Esophagus squamous epithelium (tissue), 4 donors: ENCODE results near the gene ADGRB3.

ENCODE experiments used
- POLR2A ChIP-seq, 4 donors: fragments of 450-650 bp; IDR thresholded peaks; one replicate each; pipeline ENCODE4 v1.6.1; 2017; ENCODE audit warnings: antibody characterized with exemption in 4 of 4, mild to moderate bottlenecking in 4 of 4, moderate library complexity in 3 of 4
- TF ChIP-seq, protein P1 (sequence below), 6 experiments: fragments of 450-650 bp in 4 of 6; fragments of 200-600 bp in 2 of 6; sonication (generic) in 2 of 6; IDR thresholded peaks; one replicate each; pipeline ENCODE4 v1.5.1; 2016 to 2019; ENCODE audit warnings: antibody characterized with exemption in 6 of 6, mild to moderate bottlenecking in 4 of 6, moderate library complexity in 4 of 6

DNA sequence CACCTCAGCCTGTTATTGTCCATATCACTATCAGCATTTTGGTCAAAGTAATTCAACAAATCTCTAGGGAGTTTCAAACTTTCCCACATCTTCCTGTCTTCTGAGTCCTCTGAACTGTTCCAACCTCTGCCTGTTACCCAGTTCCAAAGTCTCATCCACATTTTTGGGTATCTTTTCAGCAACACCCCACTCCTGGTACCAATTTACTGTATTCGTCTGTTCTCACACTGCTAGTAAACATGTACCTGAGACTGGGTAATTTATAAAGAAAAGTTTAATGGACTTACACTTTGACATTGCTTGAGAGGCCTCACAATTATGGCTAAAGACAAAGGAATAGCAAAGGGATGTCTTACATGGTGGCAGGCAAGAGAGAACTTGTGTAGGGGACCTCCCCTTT is 224.2 kb downstream of the ADGRB3 start:
- TF ChIP-seq, protein P1, sequence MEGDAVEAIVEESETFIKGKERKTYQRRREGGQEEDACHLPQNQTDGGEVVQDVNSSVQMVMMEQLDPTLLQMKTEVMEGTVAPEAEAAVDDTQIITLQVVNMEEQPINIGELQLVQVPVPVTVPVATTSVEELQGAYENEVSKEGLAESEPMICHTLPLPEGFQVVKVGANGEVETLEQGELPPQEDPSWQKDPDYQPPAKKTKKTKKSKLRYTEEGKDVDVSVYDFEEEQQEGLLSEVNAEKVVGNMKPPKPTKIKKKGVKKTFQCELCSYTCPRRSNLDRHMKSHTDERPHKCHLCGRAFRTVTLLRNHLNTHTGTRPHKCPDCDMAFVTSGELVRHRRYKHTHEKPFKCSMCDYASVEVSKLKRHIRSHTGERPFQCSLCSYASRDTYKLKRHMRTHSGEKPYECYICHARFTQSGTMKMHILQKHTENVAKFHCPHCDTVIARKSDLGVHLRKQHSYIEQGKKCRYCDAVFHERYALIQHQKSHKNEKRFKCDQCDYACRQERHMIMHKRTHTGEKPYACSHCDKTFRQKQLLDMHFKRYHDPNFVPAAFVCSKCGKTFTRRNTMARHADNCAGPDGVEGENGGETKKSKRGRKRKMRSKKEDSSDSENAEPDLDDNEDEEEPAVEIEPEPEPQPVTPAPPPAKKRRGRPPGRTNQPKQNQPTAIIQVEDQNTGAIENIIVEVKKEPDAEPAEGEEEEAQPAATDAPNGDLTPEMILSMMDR (IDR thresholded peaks at IDR 0.05): no peak
- no peak for TF ChIP-seq POLR2A (IDR thresholded peaks at IDR 0.05)
